Measurements from ENCODE around the gene C10orf90.
A peak's percentile ranks its signal among the peaks of the same experiment; 100 is the strongest.

Gene C10orf90

DNA sequence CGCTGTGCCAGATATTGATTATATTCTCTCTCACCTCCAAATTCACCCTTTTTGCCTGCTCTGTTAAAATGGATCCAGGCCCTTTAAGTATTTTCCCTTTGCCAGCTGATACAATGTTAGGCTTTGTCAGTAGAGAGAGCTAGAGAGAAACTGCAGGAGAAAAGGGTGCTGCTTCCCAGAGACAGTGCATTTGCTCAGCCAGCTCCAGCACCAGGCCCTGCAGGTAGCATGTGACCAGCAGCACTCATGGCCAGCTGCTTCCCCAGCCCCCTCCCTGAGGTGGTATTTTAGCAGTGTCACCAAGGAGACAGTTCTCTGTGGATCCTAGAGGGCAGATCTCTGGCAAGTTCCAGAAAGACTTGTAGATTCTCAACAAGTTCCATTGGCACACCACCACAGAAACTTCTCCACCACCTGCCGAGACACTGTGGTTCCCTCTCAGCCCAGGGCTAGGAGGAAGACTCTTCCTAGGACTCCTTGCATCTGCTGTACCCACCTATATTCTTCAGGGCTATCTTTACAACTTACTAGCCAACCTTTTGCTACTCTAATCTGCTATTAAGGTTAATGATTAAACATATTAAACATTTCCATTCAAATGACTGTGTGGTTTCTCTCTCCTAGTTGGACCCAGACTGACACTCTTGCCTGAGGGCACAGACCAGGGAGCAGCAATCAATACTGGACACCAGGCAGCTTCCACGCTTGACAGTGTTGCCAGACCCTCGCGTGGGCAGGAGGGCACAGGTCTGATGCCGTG lies 246.6 kb downstream of the C10orf90 start:
- DNase-seq (ENCODE audit: low read depth): no peak

- DNase-seq (ENCODE audit: low read depth): no peak
Measured at GRCh38 chr10:126422567-126422966, 247.9 kb downstream of the C10orf90 start.

GRCh38 chr10:126421756-126422256 lies 248.7 kb downstream of the C10orf90 start:
- DNase-seq (ENCODE audit: low read depth): peak; percentile 83

DNA sequence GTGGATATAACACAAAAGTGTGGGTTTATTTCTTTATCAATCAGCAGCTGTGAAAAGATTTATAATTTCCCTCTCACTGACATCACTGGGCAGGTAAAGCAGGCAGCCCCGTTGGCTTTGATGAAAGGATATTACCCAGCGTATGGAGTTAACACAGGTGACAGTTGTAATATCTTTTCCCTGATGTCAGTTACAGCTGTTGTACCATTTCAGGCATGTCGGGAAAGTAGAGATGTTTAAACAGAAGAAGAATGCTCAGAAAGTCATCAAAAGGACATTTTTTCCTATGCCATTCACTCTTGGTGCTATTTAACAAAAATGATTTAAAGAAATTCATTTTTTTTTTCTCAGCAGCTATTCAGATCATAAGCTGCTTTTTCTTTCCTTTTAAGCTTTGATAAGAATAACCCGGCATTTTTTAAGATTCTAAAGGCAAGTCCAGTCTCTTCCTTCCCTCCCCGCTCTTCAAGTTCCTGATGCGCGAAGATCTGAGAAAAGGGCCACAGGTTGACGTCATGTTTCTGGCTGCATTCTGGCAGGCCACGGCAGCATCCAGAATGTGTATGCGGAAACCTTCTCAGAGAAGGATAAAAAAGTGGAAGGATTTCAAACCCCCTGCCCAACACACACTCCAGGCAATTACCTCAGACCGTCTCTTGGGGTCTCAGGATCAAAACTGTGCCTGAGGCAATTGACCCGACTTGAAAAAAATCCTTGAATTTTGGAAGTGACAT lies 249.8 kb downstream of the C10orf90 start:
- DNase-seq (ENCODE audit: low read depth): no peak

GRCh38 chr10:126417220-126417825 lies 253.2 kb downstream of the C10orf90 start:
- no peak for DNase-seq (ENCODE audit: low read depth)

DNA sequence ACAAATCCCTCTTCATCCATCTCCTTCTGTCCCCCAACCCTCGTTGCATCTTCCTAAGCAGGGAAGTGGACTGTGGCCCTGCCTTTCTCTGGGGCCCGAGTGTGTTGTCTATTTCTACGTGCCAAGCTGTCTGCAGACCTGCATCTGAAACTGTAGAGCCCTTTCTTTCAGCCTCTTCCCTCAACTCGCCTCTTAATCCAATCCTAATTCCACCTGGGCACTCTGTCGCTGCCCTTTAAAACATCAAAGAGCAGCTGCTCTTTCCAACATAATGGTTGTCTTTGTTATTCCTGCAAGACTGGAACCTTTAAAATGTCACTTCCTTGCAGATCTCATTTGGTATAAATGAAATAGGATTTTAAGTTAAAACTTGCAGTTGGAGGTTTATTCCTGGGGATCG lies 260.7 kb downstream of the C10orf90 start:
- DNase-seq (ENCODE audit: low read depth): no peak

DNA sequence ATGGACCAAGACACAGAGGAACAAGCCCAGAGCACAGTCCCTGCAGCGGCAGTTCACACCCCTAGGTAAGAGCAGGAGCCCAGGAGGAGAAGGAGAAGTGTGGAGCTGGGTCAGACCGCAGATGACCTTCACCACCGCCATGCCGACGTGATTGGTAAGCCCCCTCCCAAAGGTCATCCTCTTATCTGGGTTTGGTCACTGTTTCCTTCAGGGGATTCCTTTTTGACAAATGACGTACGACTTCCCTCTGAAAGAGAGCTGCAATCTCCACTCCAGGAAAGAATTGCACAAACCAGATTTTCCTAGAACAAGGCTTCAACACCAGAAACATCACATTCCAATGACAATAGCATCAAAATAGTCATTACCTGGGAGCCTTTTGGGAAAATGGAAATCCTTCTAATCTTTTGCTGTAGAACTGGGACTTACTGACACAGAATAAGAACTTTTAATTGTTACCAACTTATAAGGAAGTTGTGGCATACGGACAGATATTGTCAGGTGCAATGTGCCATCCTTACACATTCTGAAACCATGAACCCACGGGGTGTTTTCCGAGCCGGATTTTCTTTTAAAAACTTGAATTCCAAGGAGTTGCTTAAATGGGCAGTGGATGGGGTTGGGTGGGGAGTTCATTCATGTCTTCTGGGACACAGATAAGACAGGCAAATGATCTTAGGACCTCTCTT lies 261.4 kb downstream of the C10orf90 start:
- no peak for DNase-seq (ENCODE audit: low read depth)

- no peak for DNase-seq (ENCODE audit: low read depth)
Measured at GRCh38 chr10:126407831-126408230, 262.7 kb downstream of the C10orf90 start.

DNA sequence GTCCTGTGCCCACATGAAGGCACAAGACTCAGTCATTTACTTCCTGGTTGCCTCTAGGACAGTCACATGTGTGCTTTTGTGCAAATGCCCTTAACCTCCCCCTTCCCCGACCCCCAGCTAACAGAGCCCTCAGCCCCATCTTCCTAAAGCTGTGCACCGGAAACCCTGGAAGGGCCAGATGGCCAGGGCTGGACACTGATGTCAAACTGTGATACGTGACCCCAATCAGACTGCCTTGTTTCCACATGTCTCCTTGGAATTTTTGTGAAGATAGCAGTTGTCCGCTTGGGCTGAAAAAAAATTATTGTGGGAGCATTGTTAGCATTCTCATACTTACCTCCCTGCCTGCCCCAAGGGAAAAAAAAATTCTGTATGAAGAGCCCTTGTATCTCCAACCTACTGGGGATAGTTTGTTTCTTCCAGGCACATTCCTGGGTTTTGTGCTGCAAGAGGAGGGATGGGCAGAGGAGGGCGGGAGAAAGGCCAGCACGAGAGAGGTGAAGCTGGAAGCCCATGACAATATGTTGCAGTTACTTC lies 265.2 kb downstream of the C10orf90 start:
- DNase-seq (ENCODE audit: low read depth): no peak

DNA sequence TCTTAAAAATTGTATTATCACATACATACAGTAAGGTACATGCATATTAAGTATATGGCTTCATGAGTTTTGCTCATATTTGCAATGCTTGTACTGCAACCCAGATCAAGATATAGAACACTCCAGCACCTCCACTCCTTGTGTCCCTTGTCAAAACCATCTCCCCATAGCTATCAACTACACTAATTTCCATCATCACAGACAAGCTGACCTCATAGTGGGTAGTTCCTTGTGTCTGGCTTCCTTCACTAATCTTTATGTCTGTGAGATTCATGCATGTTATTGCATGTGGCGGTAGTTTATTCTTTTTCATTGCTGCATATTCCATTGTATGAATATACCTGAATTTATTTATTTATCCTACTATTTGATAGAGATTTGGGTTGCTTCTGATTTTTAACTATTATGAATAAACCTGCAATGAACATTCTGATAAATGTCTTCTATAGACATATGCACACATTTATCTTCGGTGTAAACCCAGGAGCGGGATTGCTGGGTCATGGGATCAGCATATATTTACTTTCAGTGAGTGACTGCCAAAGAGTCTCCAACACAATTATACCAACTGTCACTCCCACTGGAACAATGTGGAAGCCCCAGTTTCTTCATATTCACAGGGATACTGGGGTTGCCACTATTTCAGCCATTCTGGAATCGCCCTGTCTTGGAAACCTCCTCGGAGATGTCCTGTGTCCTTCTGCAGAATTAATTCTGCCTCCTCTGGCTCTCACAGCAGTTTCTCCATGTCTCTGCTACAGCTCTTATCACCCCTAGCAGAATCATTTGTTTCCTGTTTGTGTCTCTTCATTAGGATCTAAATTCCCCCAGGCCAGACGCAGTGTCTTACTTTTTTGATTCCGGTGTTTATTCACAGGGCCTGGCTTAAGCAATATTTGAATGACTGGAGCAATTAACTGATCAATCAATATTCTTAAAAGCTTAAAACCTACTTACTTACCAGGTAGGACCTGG lies 267.5 kb downstream of the C10orf90 start:
- DNase-seq (ENCODE audit: low read depth): no peak

DNA sequence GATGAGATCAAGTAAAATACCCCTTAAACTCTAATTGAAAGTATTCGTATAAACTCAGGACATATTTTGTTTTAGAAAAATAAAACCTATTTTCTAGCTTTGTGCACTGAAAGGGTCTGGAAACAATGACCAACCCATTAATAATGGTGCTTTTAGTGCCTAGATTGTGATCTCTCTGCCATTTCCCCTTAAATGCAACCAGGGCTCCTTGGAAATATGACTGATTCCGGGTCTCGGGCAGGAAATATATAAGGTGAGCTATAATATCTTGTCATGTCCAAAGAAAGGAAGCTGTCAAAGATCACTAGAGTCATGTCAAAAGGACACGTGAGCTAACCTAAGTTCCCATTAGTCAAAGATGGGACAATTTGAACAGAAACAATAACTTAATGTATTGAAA lies 269.9 kb downstream of the C10orf90 start:
- no peak for DNase-seq (ENCODE audit: low read depth)

GRCh38 chr10:126398924-126399323 lies 271.6 kb downstream of the C10orf90 start:
- DNase-seq (ENCODE audit: low read depth): no peak

GRCh38 chr10:126398383-126398743 lies 272.1 kb downstream of the C10orf90 start:
- no peak for DNase-seq (ENCODE audit: low read depth)

DNA sequence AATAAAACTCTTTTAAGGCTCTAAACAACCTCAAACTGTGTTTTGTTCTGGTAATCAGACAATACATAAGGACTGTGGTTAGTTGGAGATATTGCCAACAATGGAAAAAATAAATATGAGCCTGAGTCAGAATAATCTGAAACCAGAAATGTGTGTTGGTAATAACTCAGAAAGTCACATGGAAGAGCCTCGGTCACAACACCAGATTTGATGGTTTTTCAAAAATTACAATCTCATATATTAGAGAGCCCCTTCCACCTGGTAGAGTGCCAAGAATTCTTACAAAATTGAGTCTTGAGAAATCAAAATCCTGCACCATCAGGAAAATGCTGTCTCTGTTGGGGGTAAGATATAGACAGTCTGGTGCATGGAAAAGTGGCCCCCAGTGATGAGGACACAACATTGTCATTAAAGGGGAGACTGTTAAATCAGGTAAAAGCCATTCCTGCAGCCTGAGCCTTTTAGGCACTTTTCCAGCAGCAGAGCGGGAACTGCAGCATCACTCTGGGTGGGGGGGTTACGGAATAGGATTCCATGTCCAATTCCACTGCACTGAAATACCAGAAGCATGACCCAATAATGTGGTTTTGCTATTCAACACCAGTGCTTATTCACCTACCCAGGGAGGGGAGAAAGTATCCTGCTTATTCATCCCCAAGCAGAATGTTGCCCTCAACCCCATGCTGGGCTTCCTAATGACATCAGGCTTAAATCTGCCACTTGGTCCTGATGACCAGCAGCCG lies 272.7 kb downstream of the C10orf90 start:
- peak; percentile 95 for DNase-seq (ENCODE audit: low read depth)

DNA sequence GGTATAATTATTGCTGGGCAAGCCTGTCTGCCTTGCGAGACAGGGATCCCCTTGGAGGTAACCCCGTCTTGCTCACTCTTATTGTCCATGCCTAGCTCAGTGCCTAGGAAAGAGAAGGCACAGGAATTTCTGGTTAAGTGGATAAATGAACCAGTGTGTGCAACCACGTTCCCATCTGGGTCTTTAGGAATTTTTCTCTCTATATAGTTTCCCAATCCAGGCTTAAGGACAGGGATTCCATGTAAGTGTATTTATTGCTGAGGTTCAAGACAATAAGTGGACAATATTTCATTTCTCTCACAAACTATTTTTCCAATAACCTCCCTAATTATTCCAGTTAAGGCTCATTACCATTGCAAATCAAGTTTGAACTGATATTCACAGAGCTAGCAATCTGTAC lies 273.3 kb downstream of the C10orf90 start:
- DNase-seq (ENCODE audit: low read depth): no peak

DNA sequence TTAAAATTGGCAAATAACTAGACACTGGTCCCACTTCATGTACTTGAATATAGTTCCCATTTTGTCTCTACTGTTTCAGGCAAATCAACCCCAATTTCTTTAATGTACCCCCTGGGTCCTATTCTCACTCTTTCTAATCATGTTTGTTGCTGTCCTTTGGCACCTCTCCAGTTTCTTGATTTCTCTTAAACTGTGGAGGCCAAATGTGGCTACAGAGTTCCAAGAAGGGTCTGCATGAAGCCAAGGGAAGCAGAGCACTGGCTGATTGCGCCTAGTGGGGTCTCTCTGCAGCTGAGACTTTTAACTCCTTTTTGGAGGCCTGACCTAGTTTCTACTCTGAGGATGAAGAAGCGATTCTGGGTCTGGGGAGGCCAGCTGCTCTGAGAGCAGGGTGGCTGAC lies 275.5 kb downstream of the C10orf90 start:
- no peak for DNase-seq (ENCODE audit: low read depth)

DNA sequence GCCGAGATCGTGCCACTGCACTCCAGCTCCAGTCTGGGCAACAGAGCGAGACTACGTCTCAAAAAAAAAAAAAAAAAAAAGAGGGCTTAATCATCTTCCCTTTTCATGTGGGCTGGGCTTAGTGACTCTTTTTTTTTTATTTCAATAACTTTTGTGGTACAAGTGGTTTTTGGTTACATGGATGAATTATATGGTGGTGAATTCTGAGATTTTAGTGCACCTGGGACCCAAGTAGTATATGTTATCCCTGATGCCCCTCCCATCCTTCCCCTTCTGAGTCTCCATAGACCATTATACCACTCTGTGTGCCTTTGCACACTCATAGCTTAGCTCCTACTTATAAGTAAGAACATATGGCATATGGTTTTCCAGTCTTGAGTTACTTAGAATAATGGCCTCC lies 277.4 kb downstream of the C10orf90 start:
- DNase-seq (ENCODE audit: low read depth): no peak

DNA sequence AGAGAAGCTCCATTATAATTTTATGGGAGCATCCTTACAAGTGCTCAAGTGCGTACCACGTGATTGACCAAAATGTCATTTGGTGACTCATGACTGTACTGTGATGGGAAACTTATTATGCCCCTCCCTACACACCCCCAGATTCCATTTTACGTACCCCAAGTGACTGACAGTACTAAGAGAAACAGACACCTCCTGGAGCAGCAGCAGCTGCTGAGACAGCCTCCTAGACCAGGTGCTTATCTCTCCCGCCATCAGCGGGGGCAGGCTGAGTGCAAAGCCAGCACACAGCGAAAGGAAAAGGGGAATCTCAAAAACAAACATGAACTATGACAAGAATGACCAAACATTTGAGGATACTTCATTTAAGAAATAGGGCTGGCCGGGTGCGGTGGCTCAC lies 278.0 kb downstream of the C10orf90 start:
- DNase-seq (ENCODE audit: low read depth): no peak

- no peak for DNase-seq (ENCODE audit: low read depth)
Measured at GRCh38 chr10:126392068-126392467, 278.4 kb downstream of the C10orf90 start.

DNA sequence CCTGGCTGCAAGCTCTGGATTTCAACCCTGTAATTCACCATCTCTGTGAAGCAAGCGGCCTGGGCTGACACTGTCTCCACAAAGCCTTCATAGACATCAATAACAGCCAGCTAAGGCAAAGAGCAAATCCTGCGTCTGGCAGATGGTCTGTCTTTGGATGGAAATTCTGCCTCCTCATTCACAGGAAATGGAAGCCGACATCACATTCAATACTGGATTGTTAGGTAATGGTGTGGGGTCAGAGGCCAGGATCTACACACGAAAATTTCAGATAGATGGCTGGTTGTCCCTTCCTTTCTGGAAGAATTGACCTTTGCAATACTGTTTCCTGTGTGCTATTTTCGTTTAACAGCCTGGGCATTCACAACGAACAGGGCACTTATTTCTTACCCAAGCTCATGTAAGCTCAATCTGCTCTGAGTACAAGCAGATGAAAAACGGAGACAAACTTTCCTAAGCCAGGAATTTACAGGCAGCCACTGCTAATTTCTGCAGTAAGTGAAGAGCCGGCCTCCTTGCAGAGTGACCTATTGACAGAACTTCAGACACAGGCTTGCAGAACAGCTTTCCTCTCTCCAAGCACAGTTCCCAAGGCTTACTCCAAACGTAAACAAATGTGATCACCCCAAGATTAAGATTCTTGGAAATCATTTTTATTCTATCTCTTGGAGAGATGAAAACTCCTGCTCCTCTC lies 279.2 kb downstream of the C10orf90 start:
- no peak for DNase-seq (ENCODE audit: low read depth)
